GM19239 (cell line): ENCODE results near the gene PSMD5.

Source experiments
- DNase-seq: peaks from one replicate; pipeline ENCODE4 v3.0.0; 2011; ENCODE audit warnings: low spot score; ENCODE audit not compliant: insufficient read length
- FAIRE-seq: peaks from 2 replicates; lab custom pipeline; 2011; peaks lifted over from hg19 to GRCh38; lab: Jason Lieb, UNC

Gene PSMD5

GRCh38 chr9:120859361-120859760, 16.6 kb upstream of the PSMD5 start:
- DNase-seq (no peak), FAIRE-seq (no peak)

DNA sequence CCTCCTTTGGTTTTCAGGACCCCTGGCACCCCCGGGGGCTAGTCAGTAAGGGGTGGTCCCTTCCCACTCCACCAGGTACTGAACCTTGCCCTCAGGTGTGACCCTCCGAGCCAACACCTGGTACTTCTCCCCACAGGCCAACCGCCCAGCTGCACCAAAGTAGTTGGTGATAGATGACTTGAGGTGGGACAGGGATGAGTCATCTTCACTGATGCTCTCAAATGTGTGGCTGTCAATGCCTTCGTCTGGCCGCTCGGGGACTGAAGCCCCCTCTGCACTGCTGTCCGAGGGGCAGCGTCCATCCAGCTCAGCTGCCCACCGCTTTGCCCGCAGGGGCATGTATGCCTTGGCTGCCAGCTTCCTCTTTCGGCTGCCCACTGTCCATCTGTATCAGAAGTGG, 15.2 kb upstream of the PSMD5 start:
- DNase-seq (no peak), FAIRE-seq (no peak)

DNA sequence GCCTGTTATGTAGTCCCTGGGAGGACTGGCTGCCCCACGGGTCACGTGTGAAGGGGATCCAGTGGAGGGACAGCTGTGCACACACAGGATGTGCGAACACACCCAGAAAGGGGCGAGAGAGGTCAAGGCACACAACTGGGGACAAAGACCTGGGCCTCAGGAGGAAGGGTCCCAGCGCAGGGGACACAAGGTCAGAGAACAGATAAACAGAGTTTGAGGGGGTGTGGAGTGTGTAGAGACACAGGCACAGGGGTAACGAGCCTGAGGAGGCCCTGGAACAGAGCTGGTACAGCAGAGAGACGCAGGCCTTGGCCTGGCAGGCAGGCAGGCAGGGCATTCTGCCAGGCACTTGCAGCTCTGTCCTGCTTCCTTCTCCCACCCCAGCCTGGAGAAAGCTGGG, 14.8 kb upstream of the PSMD5 start:
- FAIRE-seq, result no peak
- no peak for DNase-seq

- no peak for FAIRE-seq
These were observed 14.0 kb upstream of the PSMD5 start for GRCh38 chr9:120856700-120857099.

GRCh38 chr9:120855827-120856670, 13.3 kb upstream of the PSMD5 start:
- DNase-seq (no peak), FAIRE-seq (no peak)

More at GRCh38 chr9:120856700-120857099, 14.0 kb upstream of the PSMD5 start:
- DNase-seq, result no peak

DNA sequence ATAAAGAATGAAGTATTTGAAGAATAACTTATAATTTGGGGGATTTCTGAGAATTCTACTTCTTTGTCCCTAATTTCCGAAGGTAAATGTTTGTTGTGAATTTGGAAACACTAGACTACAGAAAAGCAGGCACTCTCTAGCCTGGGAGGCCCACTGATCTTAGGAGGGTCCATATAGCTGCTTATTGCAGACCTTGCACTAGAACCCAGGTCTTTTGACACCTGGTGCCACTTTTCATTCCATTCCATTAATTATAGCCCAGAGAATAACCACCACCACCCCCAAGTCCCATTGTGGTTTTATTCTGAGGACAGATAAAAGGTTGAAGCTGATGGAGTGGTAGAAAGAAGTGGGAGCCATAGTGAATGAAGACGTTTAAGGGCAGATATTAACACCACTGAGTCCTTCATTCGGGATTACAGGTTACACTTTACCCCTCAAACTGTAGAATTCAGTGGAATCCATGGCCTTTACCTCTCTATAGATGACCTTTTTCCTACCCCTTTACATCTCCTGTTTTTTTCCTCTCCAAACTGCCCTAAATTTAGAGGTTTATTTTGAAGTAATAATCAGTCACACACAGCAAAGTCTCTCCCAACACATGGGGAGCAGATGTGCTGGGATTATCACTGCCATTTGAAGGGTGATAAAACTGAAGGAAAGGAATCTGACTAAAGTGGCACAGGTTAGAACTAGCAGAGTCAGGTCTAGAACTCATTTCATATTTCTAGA, 12.0 kb upstream of the PSMD5 start:
- DNase-seq (no peak), FAIRE-seq (no peak)

GRCh38 chr9:120853198-120853597, 10.5 kb upstream of the PSMD5 start:
- DNase-seq (no peak), FAIRE-seq (no peak)

GRCh38 chr9:120852240-120853010, 9.7 kb upstream of the PSMD5 start:
- DNase-seq (no peak), FAIRE-seq (no peak)

GRCh38 chr9:120851449-120851848, 8.7 kb upstream of the PSMD5 start:
- no peak for FAIRE-seq

DNA sequence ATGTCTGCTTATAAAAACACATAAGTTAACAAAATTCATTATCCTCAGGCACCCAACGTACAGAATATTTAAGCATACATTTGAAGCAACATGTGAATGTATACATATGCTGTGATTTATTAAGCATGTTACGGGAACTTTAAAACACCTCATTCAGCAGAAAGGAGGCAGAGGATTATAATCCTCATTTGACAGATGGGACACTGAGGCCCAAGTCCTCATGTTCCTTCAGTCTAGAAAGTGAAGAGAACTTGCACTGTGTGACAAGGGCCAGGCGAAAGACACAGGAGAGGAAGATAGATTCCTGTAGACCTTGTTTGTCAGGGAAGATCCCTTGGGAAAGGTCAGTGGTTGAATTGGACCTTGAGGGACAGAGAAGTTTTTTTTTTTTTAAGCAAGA, 7.6 kb upstream of the PSMD5 start:
- FAIRE-seq, result no peak
- no peak for DNase-seq

More at GRCh38 chr9:120851449-120851848, 8.7 kb upstream of the PSMD5 start:
- DNase-seq, result no peak

DNA sequence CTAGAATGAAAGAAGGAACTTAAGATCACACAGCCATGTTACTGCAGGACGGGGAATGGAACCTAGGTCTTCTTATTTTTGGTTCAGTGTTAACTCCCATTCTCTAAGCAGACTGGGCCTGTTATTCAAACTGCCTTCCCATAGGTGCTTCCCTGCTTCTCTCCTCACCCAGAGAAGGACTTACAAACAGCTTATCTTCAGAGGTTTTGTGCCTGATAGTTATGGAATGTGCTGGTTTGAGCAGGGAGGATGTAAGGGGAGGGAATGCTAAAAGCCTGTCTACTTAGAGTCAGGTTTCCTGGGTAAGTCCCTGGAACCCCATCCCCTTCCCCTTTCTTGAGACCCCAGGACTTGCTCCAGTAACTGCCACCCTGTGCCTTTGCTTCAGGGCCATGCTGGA, 4.2 kb upstream of the PSMD5 start:
- no peak for DNase-seq
- no peak for FAIRE-seq

DNA sequence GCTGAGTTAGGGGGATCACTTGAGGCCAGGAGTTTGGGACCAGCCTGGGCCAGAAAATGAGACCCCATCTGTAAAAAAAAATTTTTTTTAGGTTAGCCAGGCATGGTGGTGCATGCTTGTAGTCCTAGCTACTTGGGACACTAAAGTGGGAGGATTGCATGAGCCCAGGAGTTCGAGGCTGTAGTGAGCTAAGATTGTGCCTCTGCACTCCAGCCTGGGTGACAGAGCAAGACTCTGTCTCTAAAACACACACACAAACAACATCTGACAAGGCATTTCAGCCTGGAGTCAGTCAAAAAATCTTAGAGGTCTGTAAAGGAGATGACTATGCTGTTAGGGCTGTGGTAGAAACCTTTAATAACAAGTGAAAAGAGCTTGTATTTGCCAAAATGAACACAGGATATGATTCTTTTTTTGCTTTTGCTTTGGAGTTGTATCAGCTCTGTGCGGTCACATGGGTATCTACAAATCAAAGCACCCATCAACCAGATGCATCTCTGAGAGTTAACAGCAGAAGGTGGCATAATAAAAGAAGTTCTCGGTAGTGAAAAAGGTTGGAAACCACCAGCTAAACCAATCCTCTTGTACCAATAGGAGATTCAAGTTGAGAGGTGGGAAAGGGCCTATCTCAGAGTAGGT, 3.6 kb upstream of the PSMD5 start:
- no peak for DNase-seq
- FAIRE-seq, result no peak

- DNase-seq (no peak), FAIRE-seq (no peak)
These were observed 2.5 kb upstream of the PSMD5 start for GRCh38 chr9:120845255-120845654.

- FAIRE-seq (no peak), DNase-seq (no peak)
These were observed 615 bp downstream of the PSMD5 start for GRCh38 chr9:120841930-120842684.

DNA sequence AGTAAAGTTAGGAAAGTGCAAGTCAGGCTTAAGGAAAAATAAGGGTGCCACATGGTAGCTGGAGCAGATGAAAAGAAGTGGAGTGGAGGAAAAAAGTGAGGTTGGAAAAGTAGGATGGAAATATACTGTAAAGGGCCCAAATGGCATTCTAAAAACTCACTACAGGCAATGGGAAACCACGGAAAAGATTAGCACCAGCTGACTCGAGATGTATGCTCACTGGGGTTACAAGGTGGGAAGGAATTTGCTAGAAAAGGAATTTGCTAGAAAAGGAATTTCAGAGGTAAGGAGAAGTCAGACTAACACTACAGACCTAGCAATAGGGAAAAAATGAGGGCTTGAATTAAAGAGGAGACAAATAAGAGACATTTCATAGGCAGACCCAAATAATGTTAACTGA, 3.6 kb downstream of the PSMD5 start:
- FAIRE-seq (no peak), DNase-seq (no peak)

DNA sequence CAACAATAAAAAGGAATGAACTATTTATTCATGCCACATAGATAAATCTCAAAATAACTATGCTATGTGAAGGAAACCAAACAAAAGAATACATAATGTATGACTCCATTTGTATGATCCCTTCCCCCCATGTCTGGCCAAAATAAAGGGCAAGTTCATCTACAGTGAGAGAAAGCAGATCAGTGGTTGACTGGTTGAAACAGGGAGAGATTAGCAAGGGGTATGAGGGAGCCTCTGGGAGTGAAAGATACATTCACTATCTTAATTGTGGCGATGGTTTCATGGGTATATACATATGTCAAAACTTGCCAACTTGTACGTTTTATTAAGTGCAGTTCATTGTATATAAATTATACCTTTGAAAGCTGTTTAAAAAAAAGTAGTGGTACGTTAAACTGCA, 4.8 kb downstream of the PSMD5 start:
- FAIRE-seq (no peak), DNase-seq (no peak)

- DNase-seq (no peak), FAIRE-seq (no peak)
These were observed 9.4 kb downstream of the PSMD5 start for GRCh38 chr9:120833325-120833724.

- FAIRE-seq (no peak), DNase-seq (no peak)
These were observed 9.9 kb downstream of the PSMD5 start for GRCh38 chr9:120832807-120833206.

GRCh38 chr9:120830865-120831264, 11.9 kb downstream of the PSMD5 start:
- FAIRE-seq (no peak), DNase-seq (no peak)

- FAIRE-seq, result no peak
- no peak for DNase-seq
These were observed 12.6 kb downstream of the PSMD5 start for GRCh38 chr9:120830151-120830550.
